GM21526 (cell line): Measurements from ENCODE around the gene GPER1.
"Not testable (repeated sequence)": the region's sequence is repeated elsewhere in the genome, so short reads cannot be mapped to it uniquely, and the experiment has no call there.

Experiments used
- ATAC-seq: cut with Tn5 transposase; IDR thresholded peaks from one replicate; pipeline ENCODE4 v1.9.1; 2021; ENCODE audit warnings: moderate library complexity; ENCODE audit not compliant: unreplicated experiment, low FRiP score

GPER1 gene

DNA sequence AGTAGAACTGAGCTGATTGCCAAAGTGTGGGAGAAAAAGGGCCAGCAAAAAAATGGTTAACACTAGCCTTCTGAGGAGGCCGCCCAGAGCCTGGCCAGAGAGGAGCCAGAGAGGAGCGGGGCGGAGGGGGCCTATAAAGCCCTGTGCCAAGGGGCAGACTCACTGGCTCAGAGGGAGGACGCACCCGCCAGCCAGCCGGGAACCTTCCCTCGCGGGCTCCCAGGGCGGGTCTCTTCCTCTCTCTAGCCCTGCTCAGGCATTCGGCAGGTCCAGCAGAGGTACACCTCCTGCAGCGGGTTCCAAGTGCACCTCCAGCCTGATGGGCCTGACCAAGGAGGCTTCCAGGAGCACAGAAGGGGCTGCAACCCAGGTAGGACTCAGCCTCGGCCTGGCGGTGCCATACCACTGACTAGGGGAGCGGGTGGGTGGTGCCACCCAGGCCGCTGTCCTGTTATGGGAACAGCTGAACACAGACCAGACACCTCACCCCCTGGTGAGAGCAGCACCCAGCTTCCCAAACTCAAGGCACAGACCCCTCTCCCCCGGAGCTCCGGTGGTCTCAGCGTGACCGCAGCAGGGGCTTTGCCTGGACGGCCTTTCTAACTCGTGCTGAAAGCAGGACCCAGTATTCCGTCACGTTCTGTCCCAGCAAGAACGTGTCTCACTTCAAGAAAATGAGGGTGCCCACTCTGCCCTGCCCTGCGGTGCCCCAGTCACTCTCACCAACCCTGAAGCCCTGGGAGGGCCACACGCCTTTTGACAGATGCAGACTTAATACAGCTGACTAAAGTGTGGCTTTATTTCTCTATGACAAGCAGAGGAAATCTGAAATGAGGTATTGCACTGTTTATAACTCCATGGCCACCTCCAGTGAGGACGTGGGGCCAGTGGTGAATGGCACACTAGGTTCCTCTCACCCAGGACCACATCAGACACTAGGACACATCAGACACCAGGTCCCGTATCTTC lies at the start of gene GPER1:
TSS of gene GPER1 (plus strand) at position 162 of the 969 bp plus-strand sequence. CDS start 3,616 bp downstream, outside the sequence.
- no peak for ATAC-seq

DNA sequence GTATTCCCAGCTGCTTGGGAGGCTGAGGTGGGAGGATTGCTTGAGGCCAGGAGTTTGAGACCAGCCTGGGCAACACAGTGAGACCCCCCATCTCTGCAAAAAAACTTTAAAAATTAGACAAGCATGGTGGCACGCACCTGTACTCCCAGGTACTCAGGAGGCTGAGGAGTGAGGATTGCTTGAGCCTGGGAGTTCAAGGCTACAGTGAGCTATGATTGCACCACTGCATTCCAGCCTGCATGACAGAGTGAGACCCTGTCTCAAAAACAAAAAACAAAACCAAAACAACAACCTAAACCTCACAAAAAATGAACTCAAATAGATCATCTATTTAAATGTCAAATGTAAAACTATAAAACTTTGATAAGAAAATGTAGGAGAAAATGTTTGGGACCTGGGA lies 47.7 kb upstream of the GPER1 start:
- not testable (repeated sequence) for ATAC-seq

- no peak for ATAC-seq
Measured at GRCh38 chr7:1040790-1041189, 47.1 kb upstream of the GPER1 start.

- ATAC-seq, result no peak
Measured at GRCh38 chr7:1041551-1042491, 46.1 kb upstream of the GPER1 start.

DNA sequence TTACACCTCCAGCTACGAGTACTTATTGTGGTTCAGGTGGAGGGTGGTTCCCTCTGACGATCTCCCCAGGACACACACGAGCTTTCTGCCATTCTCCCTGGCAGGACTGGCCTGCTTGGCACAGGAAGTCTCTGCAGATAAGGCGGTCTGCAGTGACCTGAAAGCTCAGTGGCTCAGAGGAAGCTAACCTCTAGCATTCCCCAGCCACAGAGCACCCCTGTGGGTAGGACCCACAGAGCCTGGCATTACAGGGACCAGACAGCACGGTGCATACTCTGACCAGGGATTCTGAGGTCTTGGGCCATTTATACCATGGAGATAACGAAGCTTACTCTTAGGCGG lies 45.5 kb upstream of the GPER1 start:
- no peak for ATAC-seq

GRCh38 chr7:1043552-1044188 lies 44.2 kb upstream of the GPER1 start:
- no peak for ATAC-seq

DNA sequence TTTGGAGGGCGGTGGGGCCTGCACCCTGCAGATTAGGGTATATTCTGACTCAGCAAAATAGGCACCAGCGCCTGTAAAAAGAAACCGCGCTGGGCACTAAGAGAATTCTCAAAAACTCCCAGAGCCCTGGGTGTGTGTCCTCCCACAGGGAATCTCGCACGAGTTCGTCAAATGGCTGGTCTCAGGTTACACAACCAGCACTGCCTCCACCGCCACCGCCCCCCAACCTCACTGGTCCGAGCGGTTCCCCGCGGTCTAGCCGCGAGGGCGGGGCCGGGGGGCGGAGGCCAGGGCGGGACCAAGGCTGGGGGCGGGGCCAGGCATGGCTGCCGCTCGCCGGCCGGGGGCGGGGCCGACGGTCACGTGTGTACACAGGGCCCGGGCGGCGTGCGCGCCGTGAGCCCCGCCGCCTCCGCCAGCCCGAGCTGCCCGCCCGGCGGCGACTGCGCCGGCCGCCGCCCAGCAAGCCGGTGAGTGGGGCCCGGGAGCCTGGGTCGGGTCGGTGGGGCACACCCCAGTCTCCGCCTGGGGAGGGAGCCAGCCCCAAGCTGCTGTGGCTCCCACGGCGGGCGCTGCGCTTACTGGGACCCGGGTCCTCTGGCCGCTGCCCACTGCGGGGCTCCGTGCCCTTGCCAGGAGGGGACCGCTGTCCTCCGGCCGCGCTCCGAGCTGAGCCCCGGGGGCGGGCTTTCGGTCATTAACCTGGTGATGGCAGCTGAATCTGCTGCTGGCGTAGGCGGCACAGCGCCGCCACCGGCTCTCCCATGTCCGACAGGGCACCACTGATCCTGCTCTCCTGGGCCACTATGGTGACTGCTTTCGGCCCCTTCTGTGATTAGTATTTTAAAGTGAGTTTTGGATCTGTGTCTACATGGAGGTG lies 43.5 kb upstream of the GPER1 start, which contains the start of gene GPR146:
TSS of gene GPR146 (plus strand) at position 358 of the 880 bp plus-strand sequence. CDS start 12,970 bp downstream, outside the sequence.
- peak; percentile 85 for ATAC-seq

- no peak for ATAC-seq
Measured at GRCh38 chr7:1045069-1046063, 42.5 kb upstream of the GPER1 start.

DNA sequence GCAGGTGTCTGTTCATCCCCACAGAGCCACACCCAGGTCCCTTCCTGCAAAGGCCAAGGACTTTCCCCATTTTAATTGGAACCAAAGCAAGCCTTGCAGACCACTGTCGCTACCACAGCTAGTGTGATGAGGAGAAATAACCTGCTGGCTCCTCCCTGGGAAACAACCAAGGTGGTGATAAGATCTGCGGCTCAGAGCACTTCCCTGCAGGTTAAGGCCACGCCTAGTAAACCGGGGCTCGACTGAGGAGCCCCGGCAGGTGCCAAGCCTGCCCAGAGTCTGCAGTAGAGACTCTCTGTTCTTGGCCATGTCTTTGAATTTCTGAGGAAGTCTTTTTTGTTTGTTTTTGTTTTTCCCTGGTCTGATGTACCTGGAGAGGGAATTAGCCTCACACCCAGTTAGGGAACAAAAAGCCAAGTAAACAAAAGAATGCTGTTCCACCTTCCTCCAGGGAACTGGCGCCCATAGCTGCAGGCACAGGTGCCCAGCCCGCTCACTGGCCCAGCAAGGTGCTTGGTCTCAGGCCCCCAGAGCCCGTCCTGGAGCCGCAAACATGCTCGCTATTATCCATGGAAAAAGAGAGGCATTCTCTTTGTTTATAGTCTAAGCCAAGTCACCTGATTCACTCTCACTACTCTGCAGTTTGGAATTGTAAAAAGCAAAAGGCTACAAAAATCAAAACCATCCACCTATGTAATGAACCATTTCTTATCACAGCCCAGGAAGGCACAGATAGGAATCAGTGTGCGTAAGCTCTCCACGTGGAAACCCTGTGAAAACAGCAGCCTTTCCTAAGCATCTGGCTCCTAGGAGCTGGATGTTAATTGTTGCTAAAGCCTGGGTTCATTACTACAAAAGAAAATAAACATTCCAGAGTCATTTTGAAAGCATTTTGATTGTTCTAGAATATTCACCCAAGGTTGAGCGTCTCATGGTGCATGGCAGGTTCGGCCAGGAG lies 40.9 kb upstream of the GPER1 start:
- no peak for ATAC-seq

DNA sequence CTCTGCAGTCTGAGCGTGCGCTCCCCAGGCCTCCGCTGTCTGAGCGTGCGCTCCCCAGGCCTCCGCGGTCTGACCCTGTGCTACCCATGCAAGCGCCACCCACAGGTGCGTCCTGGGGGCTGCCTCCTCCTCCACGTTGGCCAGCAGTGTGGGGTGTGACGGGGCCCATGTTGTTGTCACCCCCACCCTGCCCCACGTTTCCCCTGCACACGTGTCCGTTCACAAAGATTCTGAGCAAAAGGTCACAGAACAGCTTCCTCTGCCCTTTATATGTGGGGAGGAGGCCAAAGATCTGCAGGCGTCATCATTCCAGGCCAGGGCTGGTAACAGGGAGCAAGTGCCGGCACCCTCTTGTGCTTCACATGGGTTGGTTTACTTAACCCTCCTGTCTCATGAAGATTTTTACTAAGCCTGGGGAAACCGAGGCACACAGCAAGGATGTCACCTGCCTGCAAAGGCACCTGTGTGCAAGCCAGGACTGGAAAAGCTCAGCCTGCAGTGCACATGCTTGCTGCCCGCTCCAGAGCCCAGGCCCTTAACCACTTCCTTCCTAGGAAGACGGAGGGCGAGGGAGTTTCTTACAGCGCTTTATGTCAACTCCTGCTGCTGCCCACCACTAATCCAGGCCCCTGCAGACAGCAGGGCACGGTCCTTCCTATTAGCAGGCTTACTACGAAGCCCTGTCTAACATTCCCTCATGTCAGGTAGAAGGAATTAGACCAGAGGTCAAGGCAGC lies 38.7 kb upstream of the GPER1 start:
- ATAC-seq, result no peak

DNA sequence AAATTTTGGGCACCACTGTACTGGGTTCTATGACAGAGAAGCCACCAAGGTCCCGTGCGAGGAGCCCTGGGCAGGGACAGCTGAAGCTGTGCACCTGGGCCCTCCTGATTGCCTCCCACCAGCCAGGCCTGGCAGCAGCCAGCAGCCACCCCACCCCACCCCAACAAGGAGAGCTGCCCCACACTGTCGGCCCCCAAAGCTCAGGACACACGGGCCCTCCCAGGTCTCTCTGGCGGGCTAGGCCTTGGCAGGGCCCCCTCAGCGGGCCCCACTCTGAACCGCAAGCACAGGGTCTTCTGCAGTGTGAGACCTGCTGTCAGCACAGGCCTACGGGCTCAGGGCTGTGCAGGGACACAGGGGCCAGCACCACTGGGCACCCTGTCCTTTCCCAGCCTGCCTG lies 38.1 kb upstream of the GPER1 start:
- no peak for ATAC-seq

GRCh38 chr7:1050254-1050906 lies 37.5 kb upstream of the GPER1 start:
- no peak for ATAC-seq

DNA sequence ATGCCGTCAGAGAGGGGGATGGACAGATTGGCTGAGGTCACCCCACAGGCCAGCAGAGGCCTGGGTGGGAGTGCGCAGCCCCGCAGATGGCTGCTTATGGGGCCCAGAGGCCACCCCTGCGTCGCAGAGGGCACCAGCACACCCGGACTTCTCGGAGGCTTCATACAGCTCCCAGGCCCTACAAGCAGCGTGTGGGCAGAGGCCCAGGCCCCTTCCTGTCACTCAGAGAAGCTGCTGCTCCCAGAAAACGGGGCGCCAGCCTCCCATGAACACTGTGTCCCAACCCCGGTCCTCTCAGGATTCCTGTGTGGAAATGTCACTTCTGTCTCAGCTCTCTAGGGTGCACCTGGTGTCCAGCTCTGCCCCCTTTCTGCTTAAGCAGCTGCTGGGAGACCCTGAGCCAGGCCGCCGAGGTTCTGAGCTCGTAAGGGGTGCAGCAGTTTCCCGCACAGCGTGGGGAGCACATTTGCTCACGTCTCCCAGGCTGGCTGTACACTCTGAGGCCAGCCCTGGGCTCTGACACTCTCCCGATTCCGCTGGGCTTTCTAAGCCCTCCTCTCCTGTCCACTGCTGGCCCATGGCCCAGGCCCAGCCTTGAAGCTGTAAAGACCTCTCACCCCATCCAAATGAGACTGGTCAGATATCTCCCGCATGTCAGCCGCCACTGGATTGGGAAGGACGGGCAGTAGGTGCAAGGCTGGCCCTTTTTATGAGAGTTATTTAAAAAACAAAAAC lies 36.8 kb upstream of the GPER1 start:
- ATAC-seq, result no peak

DNA sequence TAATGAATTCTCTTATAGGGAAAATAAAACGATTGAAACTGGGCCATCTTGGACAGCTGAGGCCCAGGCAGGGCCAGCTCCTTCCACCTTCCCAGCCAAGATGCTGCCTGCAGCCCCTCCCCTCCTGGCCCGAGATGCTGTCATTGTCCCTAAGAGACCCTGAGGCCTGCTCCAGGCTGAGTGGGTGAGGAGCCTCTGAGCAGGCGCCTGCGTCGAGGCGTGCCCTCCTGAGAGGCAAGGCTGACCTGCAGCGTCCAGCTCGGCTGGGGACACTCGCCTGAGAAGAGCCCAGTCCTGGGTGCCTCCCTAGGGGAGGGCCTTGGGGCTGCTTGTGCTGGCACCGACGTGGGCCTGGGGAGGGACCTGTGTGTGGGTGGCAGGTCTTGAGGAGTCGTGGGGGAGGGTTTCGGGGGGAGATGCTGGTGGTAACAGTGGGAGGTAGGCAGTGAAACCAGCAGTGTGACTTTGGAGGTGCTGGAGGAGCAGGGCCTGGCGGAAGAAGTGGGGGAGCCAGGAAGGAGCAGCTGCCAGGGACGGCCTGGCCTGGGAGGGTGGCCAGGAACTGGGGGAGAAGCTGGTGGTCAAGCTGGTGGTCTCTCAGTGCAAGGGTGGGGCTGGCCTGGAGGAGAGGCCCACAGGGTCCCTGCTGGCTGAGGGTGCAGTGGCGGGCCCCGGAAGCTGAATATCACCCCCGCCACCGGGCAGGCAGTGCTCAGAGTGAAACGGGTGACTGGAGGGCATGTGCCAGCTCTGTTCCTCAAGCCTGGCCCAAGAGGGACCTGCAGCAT lies 35.7 kb upstream of the GPER1 start:
- ATAC-seq, result no peak

GRCh38 chr7:1053002-1053411 lies 34.9 kb upstream of the GPER1 start:
- no peak for ATAC-seq
